Glomerular endothelial cell (primary cell): ENCODE results near the gene NYNRIN. TPM values are rescaled to one million over a fixed set of nuclear protein-coding genes. Genes with fewer than 3 reads are reported as not detected.
A peak's percentile ranks its signal among the peaks of the same experiment; 100 is the strongest.
"Not testable (repeated sequence)": the region's sequence is repeated elsewhere in the genome, so short reads cannot be mapped to it uniquely, and the experiment has no call there.

Experiments used
- DNase-seq: peaks from one replicate; pipeline ENCODE4 v3.0.0-alpha.2; 2011; ENCODE audit warnings: low read depth, low spot score; ENCODE audit errors: extremely low read depth
- total RNA-seq: library from RNA; depleted of rRNA; stranded (reverse); fragments of >200 nt; gene quantifications from 2 replicates; pipeline ENCODE4 v1.2.3, GENCODE V29; 2015

The NYNRIN gene
- total RNA-seq: 8.5 and 19.8 TPM in 2 replicates

DNA sequence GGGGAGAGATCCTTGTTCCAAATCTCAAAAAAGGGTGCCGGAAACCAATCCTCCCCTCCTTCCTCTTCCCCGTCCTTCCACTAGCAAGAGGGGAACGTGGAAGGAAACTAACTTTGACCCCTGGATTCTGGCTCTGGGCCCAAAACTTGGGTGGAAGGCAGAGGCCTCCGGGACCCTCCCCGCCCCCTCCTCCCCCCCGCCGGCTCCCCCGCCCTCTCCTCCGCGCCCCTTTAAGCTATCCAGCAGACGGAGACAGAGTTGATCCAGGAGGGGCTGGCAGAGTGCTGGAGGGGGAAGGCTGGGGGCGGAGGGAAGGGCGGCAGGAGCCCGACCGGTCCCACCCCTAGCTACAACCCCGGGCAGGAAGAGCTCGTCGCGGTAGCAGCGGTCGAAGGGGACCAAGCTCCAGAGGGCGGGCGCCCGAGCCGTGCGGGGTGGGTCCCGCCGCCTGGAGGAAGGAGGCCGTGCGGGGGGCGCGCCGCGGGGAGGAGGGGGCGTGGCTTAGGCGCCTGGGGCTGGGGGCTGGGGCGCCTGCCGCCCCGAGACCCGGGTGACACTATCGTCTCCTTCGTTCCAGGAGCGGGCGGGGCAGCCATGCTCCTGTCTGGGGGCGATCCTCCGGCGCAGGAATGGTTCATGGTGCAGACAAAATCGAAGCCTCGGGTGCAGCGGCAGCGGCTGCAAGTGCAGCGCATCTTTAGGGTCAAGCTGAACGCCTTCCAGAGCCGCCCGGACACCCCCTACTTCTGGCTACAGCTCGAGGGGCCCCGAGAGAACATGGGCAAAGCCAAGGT lies at the start of gene NYNRIN:
NYNRIN (plus strand) TSS at position 351 of the 794 bp plus-strand sequence; CDS start at position 595, 244 bp downstream.
- no peak for DNase-seq

- no peak for DNase-seq
Measured at GRCh38 chr14:24349742-24350141, 49.1 kb upstream of the NYNRIN start.

DNA sequence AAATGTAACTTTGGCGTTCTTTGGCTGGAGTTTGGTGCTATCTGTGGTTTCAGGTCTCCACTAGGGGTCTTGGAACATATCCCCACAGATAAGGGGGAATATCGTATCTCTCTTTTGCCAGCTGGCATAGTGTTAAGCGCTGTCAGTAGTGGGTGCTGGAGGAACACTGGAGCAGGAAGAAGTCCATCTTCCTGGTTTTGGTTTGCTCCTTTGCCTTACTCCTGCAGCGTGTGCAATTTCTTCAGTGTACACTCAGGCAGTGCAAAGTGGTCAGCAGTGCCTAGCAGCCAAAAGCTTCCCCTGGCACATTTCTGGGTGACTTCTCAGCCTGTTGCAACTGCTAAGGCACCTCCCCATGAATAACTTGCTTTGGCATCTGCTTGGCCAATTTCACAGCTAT lies 47.3 kb upstream of the NYNRIN start:
- DNase-seq: no peak

DNA sequence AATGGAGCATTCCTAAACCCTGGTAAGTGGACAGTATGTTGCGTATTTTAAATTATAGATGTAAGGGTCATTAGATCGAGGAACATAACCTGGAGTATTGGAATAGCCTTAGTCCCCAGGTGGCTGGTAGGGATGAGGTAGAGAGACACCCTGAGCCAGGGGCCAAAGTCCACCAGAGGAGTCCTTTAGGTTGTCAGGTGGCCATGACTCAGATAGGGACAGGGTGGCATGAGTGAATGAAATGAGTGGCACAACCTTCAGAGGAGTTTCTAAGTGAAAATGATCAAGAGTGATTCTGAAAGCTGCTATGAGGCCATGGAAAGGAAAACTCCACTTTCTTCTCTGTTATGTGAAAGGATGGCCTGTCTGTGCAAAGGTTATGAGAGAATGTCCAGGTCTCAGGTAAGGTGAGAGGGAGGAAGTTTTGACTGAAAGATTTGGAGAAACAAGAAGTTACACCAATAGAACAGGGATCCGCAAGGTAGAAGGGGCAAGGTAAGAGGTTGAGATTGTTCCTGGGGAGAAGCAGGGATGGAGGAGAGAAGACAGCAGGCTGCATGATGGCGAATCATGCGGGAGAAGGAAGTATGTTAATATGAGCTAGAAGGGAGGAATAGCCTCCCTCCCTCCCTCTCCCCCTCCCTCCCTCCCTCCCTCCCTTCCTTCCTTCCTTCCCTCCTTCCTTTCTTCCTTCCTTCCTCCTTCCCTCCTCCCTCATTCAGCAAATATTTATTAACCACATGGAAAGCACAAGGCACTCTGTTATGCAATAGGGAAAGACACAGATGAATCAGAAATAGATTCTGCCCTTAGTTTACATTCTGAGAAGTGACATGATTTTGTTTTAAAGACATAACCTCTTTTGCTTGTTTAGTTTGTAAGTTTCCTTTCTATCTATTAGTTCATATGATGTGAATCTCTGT lies 45.0 kb upstream of the NYNRIN start:
- DNase-seq: no peak

DNA sequence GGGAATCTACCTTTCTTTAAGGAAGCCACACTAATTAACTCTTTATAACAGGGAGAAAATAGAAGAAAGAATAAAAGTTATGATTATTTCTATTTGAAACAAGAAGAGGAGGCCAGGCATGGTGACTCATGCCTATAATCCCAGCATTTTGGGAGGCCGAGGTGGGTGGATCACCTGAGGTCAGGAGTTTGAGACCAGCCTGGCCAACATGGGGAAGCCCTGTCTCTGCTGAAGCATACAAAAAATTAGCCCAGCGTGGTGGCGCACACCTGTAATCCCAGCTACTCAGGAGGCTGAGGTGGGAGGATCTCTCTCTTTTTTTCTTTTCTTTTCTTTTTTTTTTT lies 44.3 kb upstream of the NYNRIN start:
- DNase-seq: not testable (repeated sequence)

- DNase-seq: no peak
Measured at GRCh38 chr14:24355009-24355408, 43.8 kb upstream of the NYNRIN start.

GRCh38 chr14:24356208-24356607 lies 42.6 kb upstream of the NYNRIN start:
- DNase-seq: no peak

GRCh38 chr14:24360281-24360680 lies 38.5 kb upstream of the NYNRIN start:
- DNase-seq: no peak

DNA sequence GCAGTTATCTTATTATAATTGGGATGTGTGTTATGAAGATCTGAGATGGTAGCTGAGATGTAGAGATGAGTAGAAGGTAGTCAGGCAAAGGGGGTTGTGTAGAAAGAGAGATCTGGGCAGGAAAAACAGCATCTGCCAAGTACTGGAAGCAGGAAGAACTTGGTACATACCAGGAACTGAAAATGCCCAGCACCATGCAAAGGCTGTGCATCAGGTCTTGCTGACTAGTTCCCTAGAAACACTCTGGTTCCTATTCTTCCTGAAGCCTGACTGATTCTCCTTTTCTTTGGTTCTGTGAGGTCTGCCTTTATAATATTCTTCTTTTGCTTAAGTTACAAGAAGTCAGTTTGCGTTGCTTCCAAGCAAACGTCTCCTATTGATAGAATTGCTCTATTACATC lies 37.5 kb upstream of the NYNRIN start:
- DNase-seq: no peak

- no peak for DNase-seq
Measured at GRCh38 chr14:24362241-24362960, 36.4 kb upstream of the NYNRIN start.

- DNase-seq: no peak
Measured at GRCh38 chr14:24363401-24363800, 35.4 kb upstream of the NYNRIN start.

- DNase-seq: no peak
Measured at GRCh38 chr14:24364841-24365240, 34.0 kb upstream of the NYNRIN start.

GRCh38 chr14:24365600-24366412 lies 33.0 kb upstream of the NYNRIN start:
- DNase-seq: peak; percentile 83

GRCh38 chr14:24366413-24366720 lies 32.4 kb upstream of the NYNRIN start:
- DNase-seq: no peak

GRCh38 chr14:24366721-24367513 lies 31.9 kb upstream of the NYNRIN start:
- peak; percentile 44 for DNase-seq

- DNase-seq: peak; percentile 61
Measured at GRCh38 chr14:24367514-24368211, 31.1 kb upstream of the NYNRIN start, which contains the start of gene NFATC4. Gene NFATC4, plus strand, starts transcription at chr14:24368184. Its CDS starts 157 bp downstream, at chr14:24368341.

GRCh38 chr14:24368212-24368561 lies 30.6 kb upstream of the NYNRIN start:
- no peak for DNase-seq

- no peak for DNase-seq
Measured at GRCh38 chr14:24368562-24369252, 30.1 kb upstream of the NYNRIN start.
